Epithelial cell of proximal tubule (primary cell): ENCODE results near the gene TTLL8. TPM values are rescaled to one million over a fixed set of nuclear protein-coding genes. Genes with fewer than 3 reads are reported as not detected.

Source experiments
- DNase-seq: peaks from one replicate; pipeline ENCODE4 v3.0.0-alpha.2; 2011; ENCODE audit warnings: low read depth
- H3K4me3 ChIP-seq: 2 replicates; pipeline ENCODE4 v1.5.1; 2011; ENCODE audit warnings: low read depth, mild to moderate bottlenecking, low read length
- total RNA-seq: library from RNA; depleted of rRNA; stranded (reverse); fragments of >200 nt; gene quantifications from 2 replicates; pipeline ENCODE4 v1.2.3, GENCODE V29; 2015
- TF ChIP-seq, protein P1 (sequence below): conservative IDR thresholded peaks from 2 replicates; pipeline ENCODE4 v1.5.1; 2012; ENCODE audit warnings: low read depth, mild to moderate bottlenecking, low read length

Gene TTLL8
- total RNA-seq, 1 donor from 2014 or later = not detected

DNA sequence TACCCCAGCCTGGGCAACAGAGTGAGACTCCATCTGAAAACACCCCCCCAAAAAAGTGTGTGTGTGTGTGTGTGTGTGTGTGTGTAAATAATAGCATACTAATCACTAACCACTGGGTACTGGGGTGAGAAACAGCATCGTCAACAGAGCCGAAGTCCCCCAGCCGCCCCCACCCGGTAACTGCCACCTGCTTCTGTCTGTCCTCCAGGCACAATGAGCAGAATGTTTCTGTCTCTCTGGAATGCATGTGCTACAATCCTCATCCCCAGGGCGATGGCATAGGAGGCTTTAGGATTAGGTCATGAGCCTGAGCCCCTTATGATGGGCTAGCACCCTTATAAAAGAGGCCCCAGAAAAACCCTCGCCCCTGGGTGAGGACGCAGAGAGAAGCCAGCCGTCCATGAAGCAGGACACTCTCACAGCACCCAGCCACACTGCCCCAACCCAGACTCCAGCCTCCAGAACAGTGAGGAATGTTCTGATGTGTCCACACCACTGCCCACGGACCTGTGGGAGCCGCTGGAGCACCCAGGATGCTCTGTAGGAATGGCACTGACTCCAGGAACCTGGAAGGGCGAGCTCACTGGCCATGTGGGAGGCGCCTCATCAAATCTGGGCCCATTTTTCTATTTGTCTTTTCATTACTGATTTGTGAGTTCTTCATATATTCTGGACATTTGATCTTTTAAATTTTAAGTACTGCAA lies 9.9 kb downstream of the TTLL8 start:
- H3K4me3 ChIP-seq = no peak overlapping the region
- no peak for DNase-seq
- TF ChIP-seq, protein P1, sequence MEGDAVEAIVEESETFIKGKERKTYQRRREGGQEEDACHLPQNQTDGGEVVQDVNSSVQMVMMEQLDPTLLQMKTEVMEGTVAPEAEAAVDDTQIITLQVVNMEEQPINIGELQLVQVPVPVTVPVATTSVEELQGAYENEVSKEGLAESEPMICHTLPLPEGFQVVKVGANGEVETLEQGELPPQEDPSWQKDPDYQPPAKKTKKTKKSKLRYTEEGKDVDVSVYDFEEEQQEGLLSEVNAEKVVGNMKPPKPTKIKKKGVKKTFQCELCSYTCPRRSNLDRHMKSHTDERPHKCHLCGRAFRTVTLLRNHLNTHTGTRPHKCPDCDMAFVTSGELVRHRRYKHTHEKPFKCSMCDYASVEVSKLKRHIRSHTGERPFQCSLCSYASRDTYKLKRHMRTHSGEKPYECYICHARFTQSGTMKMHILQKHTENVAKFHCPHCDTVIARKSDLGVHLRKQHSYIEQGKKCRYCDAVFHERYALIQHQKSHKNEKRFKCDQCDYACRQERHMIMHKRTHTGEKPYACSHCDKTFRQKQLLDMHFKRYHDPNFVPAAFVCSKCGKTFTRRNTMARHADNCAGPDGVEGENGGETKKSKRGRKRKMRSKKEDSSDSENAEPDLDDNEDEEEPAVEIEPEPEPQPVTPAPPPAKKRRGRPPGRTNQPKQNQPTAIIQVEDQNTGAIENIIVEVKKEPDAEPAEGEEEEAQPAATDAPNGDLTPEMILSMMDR = no peak

DNA sequence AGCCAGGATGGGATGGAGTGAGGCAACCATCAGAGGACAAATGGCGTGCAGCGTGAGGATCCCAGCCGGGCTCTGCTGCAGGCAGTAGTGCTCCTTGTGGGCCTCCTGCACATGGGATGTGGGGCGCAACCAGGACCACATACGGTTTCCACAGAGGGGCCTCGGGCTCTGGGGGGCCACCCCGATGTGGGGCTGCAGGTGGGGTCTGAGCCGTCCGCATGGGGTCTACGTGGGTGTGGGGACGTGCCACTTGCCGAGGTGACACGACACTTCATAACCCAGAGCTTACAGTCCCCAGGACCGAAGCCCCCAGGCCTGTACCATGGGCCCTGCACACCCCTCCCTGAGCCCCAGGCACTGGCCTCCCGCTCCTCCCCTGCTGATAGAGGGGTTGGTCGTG lies 10.8 kb downstream of the TTLL8 start:
- DNase-seq = no peak
- TF ChIP-seq, protein P1 = no peak
- H3K4me3 ChIP-seq = no peak overlapping the region

DNA sequence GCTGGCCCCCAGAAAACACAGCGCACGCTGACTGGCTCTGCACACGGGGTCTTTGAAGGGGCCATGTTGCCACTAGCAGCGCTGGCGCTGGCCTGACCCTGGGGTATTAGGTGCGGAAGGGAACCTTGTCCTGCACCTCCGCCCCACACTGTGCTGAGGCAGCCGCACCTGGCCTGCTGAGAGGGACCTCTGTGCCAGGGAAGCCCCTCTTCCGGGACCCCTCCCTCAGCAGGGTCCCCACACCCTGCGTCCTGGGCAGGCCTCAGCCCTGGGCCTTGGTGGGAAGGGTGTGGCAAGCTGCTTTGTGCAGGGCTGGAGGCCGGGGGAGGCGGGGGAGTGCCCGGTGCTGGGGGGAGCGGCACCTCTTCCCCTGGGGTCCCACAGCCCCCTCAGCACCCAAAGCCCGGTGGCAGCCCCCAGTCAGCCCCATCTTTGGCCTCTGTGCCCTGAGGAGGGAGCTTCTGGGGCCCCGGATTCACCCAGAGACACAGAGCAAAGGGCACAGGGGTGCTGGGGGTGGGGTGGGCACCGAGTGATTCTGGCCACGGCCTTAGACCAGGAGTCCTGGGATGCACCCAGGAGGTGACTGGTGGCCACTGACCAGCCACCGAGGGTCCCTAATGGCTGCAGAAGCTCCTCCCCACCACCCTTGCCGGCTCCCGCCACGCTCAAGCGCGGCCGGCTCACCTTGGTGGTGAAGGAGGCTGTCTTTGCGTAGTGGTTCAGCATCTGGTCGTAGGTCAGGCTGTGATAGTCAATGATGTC lies 11.4 kb downstream of the TTLL8 start:
- TF ChIP-seq, protein P1 = no peak
- no peak for DNase-seq
- no peak overlapping the region for H3K4me3 ChIP-seq

DNA sequence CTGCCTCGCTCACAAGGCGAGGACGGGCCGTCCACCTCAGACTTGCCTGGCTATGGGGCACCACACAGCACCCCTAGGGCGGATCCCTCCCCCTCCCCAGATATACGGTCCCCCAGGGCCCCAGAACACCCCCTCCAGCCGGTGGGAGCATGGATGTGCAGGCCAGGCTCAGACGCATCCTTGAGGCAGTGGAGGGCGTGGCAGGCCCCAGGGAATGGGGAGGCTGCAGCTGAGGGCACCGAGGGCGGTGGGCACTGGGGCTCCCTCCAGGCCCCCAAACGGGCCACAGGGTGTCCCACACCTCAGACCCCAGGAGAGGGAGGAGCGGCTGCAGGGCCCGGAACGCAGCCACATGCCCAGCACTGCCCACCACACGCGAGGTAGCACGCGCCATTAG lies 12.1 kb downstream of the TTLL8 start:
- DNase-seq = no peak
- H3K4me3 ChIP-seq = no peak overlapping the region
- TF ChIP-seq, protein P1 = no peak

DNA sequence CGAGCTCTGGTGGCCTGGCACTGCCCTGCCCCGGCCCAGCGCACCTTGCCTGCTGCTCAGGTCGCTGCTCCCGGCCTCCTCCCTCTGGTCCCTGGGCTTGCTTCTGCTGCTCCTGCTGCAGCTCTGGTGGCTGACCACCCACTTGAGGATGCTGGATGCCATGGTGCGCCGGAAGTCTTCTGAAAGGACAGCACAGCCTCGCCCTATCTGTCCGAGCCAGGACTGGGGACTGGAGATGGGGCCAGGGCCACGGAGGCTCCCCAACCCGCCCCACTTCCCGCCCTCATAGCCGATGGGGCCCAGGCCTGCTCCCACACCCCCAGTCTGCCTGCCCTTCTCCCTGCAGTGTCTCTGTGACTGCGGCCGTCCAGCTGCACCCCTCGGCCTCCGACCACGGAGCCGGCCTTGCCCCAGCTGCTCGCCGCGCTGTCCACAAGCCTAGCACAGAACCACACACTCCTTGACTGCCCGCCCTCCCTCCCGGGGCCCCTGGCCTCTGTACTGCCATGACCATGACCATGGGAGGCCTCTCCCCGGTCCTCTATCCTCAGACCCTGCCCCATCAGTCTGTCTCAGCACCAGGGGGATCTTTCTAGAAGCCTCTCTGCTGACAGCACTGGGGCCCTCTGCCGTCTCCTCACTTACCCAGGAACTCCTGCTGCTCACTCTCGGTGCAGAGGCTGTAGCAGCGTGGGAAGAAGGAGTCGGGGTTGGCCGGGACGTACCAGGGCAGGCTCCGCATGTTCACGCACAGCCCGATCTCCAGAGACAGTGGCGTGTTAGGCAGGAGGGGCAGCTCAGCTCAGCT lies 12.7 kb downstream of the TTLL8 start:
- no peak for DNase-seq
- TF ChIP-seq, protein P1 = no peak
- no peak overlapping the region for H3K4me3 ChIP-seq

DNA sequence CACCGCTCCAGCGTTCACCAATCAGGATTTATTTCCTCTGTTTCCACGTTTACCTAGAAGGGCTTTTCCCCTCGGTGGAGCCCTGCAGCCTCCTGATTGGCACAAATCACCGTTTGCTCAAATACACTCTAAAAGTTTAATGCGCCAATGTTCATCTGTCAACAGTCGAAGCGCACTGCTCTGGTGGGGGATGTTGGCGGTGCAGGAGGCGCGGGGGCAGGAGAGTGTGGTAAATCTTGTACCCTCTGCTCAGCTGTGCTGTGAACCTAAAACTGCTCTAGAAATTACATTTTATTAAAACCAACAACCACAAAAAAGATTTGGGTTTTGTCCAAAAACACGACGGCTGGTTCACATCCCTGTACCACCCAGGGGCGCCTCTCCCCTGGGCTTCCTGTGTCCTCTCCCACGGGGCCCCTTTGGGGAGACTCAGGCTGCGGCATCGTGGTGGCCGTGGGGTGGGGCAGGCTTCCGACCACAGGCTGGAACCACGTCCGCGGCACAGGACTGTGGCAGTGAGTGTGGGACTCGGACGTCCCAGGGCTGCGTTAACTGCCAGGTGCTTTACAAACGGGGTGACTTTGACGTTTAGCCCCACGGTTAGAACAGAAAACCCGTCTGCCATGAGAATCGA lies 13.5 kb downstream of the TTLL8 start:
- TF ChIP-seq, protein P1 = no peak
- H3K4me3 ChIP-seq = no peak overlapping the region

More for the DNA sequence above, 13.5 kb downstream of the TTLL8 start:
- DNase-seq = no peak
